Nucleus accumbens (tissue), 56 donors: ENCODE data around the gene AKAP8L.
"Not testable (repeated sequence)": the region's sequence is repeated elsewhere in the genome, so short reads cannot be mapped to it uniquely, and the experiment has no call there.

Source experiments
- DNase-seq, 56 donors: peaks; one replicate each; lab custom pipeline; 2025; lab: John Stamatoyannopoulos, UW

Gene AKAP8L

GRCh38 chr19:15365264-15365663 lies 53.5 kb downstream of the AKAP8L start:
- DNase-seq: no peak

- not testable (repeated sequence) for DNase-seq
Measured at GRCh38 chr19:15363791-15364190, 55.0 kb downstream of the AKAP8L start.

- not testable (repeated sequence) for DNase-seq
Measured at GRCh38 chr19:15363048-15363447, 55.7 kb downstream of the AKAP8L start.

- DNase-seq: not testable (repeated sequence)
Measured at GRCh38 chr19:15360015-15360414, 58.8 kb downstream of the AKAP8L start.

GRCh38 chr19:15358918-15359317 lies 59.9 kb downstream of the AKAP8L start:
- peak in 6 of 56 donors; percentile 11 to 46 (median 20) for DNase-seq

GRCh38 chr19:15357906-15358305 lies 60.9 kb downstream of the AKAP8L start:
- DNase-seq: no peak

GRCh38 chr19:15354566-15355296 lies 64.1 kb downstream of the AKAP8L start:
- DNase-seq: no peak

GRCh38 chr19:15353908-15354307 lies 64.9 kb downstream of the AKAP8L start:
- DNase-seq: no peak

- not testable (repeated sequence) for DNase-seq
Measured at GRCh38 chr19:15352535-15352934, 66.3 kb downstream of the AKAP8L start.

- not testable (repeated sequence) for DNase-seq
Measured at GRCh38 chr19:15341328-15341727, 77.5 kb downstream of the AKAP8L start.

GRCh38 chr19:15340086-15340485 lies 78.7 kb downstream of the AKAP8L start:
- no peak for DNase-seq

GRCh38 chr19:15337202-15337601 lies 81.6 kb downstream of the AKAP8L start:
- no peak for DNase-seq

- DNase-seq: not testable (repeated sequence)
Measured at GRCh38 chr19:15335992-15336391, 82.8 kb downstream of the AKAP8L start.

GRCh38 chr19:15332311-15332996 lies 86.3 kb downstream of the AKAP8L start, which contains the start of gene BRD4:
BRD4 (minus strand) TSS chr19:15332539; CDS start chr19:15273099, 59,440 bp downstream.
- DNase-seq: peak in 51 of 56 donors; percentile 6 to 81 (median 57)

GRCh38 chr19:15331419-15332310 lies 87.1 kb downstream of the AKAP8L start:
- peak in 38 of 56 donors; percentile 7 to 78 (median 39) for DNase-seq

GRCh38 chr19:15330801-15331418 lies 87.9 kb downstream of the AKAP8L start:
- peak in 2 of 56 donors; percentile 9 to 26 for DNase-seq
